HG03097 (cell line): ENCODE measurements around the gene DAPK2.
"Not testable (repeated sequence)": the region's sequence is repeated elsewhere in the genome, so short reads cannot be mapped to it uniquely, and the experiment has no call there.

ENCODE experiments used
- ATAC-seq: cut with Tn5 transposase; IDR thresholded peaks from one replicate; pipeline ENCODE4 v1.9.1; 2021; ENCODE audit not compliant: unreplicated experiment, low FRiP score

DAPK2 gene

DNA sequence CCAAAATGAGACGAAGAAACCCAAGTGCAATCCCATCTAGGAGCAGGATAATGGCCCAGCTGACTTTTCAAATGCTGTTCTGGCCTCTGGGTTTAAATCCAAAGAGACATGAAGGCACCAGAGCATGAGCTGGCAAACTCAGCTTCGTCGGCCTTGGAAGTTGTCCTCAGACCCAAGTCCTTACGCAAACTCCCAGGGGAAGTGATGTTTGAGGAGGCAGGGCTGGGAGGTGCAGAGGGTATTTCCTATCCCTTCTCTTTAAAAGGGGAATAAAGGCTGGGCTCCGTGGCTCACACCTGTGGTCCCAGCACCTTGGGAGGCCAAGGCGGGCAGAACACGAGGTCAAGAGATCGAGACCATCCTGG lies 143.6 kb downstream of the DAPK2 start:
- no peak for ATAC-seq

DNA sequence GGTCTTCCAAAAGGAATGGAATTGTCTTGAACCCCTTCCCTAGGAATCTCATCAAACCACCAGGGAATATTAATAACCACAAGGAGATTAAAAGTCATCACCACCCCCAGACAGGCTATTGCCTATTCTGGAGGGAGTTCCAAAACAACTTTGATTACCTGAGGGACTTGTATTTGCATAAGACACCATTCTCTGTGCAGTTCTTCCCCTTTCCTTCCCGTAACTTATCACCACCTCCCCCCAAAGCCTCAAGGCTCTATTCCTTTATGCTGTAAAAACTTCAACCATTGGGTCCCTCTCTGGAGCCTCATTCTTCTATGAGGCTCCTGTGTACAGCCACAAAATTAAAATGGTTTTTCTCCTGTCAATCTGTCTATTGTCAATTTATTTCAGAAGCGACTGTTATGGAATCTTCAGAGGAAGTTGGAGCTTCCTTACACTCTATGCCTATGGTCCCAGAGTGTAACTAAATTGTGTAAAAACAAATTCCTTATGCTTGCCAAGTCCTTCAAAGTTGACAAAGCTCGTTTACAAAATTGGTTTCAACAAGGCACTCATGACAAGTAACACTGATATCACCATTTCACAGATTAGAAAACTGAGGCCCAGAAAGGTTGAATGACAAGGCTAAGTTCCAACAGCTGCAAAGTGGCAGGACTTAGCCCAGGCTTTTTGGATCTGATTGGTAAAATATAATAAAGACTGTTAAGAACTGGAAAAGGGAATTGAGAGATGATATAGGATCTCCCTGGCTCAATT lies 144.2 kb downstream of the DAPK2 start:
- no peak for ATAC-seq

DNA sequence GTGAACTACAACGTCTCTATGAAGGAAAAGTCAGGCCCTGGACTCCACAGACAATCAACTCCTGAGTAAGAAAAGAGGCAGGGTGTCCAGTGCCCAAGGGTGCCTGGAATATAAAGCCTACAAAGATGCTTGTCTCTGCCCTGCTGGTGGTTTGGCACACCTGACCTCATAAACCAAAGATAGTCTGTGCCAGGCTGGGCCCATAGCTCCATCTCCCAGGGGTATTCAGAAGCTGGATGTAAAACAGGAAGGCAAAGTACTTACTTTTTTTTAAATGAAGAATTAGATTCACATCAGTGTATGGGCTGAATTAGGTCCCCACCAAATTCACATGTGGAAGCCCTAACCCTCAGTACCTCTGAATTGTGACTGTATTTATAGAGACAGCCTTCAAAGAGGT lies 146.0 kb downstream of the DAPK2 start:
- no peak for ATAC-seq

DNA sequence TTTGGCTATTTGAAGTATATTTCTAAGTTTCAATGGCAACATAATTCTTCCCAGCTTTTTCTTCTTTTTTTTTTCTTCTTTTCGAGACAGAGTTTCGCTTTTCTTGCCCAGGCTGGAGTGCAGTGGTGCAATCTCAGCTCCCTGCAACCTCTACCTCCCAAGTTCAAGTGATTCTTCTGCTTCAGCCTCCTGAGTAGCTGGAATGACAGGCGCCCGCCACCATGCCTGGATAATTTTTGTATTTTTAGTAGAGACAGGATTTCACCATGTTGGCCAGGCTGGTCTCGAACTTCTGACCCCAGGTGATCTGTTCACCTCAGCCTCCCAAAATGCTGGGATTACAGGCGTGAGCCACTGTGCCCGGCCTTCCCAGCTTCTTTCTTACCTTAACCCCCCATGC lies 146.7 kb downstream of the DAPK2 start:
- not testable (repeated sequence) for ATAC-seq

DNA sequence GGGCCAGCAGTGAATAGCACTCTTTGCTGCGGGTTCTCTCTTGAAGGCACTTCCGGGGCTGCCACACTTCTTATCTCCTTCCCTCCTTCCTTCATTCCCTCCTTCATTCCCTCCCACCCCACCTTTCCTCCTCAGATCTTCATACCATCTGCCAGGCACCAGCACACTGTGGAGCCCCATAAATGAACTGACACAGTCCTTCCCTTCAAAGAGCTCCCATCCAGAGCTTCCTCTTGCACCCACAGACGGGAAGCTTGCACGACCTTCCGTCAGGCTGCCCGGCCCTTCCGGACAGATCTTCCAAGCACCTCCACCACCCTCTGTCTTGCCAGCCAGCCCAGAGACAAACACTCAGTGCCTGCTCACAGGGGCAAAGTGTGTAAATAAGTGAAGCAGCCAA lies 147.1 kb downstream of the DAPK2 start:
- ATAC-seq, result no peak

DNA sequence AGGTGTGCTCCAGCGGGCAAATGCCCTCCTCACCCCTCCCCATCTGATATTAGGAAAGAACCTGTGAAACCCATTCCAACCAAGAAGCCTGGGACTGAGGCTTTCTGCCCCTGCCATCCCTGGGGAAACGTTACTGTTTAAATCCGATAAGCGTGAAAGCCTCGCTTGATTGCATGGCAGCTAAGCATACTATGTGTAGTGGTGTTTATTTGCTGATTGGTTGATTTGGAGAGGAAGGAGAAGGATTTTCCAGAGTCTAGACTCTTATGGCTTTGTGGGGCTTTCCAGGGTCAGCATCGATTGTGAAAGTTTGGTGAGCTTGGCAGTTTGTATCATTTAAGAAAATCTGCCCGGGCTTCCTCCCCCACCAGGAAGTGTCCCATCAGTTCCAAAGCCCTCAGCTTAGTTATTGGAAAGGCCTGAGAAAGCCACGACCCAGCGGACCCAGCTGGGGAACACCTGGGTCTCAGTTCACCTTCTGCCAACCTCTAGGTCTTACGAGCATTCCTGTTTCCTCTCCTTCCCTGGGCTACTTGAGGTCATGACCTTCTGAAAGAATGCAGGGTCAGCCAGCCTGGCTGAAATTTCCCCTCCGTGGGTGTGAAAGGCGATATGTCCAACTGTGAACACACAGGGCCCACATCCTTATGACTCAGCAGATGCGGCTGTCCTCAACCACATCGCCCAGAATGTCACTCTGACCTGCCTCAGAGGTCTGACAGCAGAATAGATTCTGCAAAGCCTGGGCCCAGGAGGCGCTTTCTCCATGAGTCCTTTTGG lies 149.8 kb downstream of the DAPK2 start:
- peak; percentile 48 for ATAC-seq

DNA sequence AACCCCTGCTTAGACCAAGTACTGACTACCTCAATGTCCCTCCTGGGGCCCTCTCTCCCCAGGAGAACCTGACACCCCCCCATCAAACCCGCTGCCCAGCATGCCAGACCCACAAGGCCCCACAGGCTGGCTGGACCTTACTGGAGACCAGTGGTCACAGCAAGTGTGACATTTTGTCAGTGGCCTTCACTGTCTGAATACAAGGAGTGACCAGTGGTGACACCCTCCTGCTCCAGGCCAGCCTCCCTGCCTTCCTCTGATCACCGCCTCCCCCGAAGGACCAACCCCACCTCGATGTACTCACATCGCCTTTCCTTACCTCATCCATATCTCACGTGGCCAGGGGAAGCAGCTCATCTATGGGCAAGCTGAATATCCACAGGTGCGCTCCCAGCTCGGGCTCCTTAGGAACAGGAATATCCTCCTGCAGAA lies 150.5 kb downstream of the DAPK2 start:
- no peak for ATAC-seq

DNA sequence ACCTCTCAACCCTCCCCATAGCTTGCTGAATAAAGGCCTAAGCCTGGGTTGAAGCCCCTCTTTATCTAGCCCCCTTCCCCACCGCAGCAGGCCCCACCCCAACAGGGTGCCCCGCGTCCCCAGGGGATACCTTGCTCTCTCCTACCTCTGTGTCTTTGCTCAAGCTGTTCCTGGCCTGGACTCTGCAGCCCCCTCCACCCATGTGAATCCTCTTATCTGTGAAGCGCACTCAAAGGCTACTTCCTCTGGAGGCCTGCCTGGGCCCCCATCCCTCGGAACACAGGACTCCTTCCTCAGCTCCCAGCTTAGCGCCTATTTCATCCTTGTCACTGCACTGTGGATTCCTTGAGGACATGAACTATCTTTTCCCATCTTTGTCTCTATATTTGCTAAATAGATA lies 151.1 kb downstream of the DAPK2 start:
- ATAC-seq, result no peak

DNA sequence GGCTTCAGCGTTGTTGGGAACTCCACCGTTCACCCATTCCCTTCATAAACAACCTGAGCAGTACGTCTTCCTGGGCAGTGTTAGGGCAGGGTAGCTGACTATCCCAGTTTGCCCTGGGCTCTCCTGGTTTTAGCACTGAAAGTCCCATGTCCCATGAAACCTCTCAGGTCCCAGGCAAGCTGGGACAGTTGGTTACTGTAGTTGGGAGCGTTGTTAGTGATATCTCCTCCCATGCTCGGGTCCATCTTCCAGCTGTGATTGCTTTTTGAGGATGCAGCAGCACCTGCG lies 151.7 kb downstream of the DAPK2 start:
- ATAC-seq, result no peak

DNA sequence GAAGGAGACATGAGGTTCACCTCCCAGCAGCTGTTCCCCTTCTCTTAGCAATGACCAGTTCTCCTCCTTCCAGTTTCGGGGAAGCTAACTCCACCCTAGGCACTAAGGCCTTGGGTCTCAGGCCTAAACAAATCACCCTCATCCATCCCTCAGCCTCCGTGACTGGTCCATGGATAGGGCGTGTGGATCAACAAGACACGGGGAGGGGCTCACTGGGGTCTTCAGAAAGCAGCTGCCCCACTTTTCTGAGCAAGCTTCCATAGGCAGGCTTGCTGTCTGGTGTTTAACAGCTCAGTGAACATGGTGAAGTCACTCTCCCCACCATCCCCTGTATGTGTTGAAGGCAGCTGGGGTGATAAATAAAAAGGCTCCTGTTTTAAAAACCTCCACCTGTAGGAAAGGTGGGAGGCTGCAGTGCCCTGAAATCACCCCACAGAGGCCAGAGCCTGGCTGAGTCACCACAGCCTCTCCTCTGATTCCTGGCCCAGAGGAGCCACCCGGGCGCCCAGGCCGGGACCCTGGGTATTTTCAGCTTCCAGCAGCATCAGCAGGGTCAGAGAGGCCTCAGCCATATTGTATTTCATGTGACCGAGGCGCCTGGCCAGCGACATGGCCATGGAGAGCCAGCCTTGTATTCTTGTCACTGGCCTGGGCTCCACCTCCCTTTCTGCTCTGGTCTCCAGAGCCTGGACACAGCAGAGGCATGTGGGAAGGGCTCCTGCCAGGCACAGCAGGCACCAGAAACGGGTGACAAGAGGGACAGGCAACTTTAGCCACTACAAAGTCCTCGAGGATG lies 152.2 kb downstream of the DAPK2 start:
- no peak for ATAC-seq

DNA sequence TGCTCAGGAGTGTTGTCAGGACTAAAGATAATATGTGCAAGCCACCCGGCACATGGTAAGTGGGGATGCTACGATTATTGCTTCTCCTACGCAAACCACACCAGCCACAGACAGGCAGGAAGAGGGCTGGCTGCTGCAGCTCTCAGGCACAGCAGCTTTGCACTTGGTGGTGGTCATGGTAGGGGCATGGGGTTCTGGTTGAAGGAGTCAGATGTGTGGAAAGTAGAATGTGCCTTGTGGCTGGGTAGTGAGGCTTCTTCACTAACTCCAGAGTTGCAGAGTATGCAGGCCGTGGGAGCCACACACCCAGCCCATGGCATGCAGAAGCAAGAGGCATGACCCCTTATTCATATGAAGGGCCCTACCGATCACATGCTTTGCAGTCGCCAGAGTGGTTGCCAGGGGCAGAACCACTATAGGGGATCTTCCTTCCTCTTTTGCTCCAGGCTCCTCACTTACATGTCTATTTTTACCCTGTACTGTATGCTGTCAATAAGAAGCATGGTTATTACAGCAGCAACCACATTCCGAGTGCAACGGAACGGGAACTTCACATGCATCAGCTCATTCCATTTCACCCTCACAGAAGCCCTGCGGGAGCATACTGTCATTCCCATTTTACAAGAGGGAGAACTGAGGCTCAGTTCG lies 153.4 kb downstream of the DAPK2 start:
- no peak for ATAC-seq

DNA sequence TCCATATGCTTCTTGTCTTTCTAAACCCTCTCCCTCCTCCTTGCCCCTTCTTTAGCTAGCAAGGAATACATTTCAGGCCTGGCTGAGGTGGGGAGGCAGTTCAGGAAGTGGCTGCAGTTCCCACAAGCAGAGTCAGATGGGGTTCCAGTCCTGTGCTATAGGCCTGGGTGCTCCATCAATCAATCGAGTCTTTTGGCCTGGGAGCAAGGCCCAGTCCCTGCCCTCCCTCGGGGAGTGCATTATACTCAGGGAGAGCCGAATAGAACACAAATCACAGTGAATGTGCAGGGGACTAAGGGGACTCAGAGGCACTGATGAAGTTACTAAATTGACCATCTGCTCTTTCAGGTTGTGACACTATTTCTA lies 154.5 kb downstream of the DAPK2 start:
- no peak for ATAC-seq

DNA sequence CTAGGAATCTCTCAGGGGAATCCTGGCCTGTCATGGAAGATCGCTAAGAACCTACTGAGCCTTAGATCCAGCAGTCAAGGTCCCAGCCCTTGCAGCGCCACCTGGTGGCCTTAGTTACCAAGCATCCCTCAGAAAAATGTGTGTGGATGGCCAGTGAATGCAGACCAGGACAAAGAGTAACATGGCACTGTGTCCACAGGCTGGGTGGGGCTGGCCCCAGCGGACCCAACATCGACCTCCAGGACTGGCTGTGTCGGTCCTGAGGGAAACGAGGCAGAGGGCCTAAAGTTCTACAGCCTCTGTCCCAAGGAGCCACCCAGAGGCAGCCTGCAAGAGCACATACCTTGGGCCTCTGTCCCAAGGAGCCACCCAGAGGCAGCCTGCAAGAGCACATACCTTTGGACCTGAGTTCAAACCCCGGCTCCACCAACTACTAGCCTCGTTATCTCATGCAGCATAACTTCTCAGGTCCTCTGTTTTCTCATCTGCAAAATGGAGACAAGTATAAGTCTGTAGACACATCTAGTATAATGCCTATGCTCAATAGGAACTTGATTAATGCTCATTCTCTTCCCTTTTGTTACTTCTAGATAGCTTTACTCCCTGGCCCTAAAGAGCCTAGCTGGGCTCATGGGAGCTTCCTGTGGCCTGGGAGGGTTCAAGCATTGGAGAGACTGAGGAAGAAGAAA lies 155.1 kb downstream of the DAPK2 start:
- ATAC-seq, result no peak

DNA sequence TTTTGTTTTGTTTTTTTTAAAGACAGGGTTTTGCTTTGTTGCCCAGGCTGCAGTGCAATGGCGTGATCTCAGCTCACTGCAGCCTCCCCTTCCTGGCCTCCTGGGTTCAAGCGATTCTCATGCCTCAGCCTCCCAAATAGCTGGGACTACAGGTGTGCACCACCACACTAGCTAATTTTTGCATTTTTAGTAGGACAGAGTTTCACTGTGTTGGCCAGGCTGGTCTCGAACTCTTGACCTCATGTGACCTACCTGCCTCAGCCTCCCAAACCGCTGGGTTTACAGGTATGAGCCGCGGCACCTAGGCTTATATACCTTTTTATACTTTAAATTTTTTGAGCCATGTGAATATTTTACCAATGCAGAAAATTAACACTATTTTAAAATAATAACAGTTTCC lies 155.7 kb downstream of the DAPK2 start:
- no peak for ATAC-seq

DNA sequence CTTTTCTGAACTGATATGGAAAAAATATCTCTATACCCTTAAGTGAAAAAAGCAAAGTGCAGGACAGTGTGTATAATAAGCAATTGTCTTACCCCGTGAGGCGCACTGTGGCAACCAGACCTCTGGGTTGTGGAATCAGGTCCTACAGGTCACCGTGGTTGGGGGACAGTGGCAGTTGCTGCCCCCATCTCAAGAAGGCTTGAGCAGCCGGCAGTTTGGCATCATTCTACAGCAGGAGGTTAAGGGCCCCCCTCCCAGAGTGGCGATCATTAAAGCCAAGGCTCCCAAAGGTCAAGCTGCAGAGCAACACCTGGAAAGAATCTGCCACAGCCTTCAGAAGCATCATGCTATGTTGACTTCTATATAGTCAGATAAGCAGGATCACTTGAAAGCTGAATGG lies 156.5 kb downstream of the DAPK2 start:
- no peak for ATAC-seq

DNA sequence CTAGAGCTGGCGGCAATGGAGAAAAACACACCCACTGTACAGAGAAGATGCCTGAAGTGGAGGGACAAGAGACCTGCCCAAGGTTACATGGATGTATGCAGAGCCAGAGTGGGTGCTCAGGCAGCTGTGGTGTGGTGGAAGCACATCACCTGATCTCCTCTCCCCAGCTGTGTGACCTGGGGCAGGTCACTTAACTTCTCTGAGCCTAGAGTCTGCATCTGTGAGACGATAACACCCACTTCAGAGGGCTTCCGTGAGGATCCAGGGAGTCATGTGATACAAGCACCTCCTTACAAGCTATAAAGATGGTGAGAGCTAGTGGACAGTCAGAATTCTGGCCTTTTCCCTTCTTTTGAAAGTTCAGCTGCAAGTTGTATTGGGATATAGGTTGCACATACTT lies 157.5 kb downstream of the DAPK2 start:
- no peak for ATAC-seq

DNA sequence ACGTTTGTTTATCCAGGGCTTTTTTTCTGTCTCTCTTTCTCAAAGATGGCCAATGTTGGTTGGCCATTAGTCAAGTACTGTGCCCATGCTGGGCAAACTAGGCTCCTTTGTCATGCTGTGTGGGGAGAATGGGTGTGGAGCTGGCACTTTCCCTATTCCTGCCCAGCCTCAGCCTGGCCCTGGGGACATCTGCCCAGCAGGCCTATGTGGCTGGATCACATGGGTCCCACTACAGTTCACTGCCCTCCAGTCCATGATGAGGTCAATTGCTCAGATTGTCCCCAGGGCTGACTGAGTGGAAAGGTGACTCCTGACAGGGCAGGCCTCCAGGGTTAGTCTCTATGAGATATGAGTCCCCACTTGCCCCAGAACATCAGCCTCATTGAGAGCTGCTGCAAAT lies 158.1 kb downstream of the DAPK2 start:
- no peak for ATAC-seq

DNA sequence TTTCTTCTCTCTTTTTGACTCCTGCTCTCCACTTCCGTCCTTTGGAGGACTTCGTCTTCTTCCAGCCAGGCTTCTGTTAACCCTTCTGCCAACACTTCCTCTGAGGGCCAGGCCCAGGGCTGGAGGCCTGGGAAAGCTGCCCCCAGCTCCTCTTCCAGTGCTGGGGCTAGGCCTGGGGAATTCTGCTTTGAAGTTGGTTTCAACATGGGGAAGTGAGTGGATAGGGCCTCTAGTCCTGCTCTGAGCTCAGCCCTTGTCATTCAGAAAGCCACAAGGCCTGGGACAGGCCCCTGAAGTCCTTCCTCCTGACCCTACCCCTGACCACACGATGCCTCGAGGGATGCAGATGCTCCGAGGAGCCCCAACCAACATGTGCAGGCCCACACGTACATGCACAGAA lies 158.7 kb downstream of the DAPK2 start:
- no peak for ATAC-seq

DNA sequence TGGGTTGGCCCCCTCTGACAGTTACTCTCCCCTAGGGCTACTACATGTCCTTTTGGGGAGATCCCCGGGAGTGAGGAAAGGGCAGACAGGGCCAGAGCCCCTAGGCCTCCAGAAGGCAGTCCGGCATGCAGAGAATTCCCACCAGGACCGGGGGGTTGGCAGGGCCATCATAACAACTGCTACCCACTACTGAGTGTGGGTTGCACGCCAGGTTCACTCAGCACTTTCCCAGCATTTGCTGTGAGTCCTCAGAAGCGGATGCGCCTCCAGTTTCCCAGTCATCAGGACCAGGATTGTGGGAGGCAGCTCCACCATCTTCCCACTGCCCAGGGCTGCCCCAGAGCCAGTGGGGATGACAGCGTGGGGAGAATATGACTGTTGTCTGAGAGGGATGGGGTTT lies 161.3 kb downstream of the DAPK2 start:
- ATAC-seq, result no peak

DNA sequence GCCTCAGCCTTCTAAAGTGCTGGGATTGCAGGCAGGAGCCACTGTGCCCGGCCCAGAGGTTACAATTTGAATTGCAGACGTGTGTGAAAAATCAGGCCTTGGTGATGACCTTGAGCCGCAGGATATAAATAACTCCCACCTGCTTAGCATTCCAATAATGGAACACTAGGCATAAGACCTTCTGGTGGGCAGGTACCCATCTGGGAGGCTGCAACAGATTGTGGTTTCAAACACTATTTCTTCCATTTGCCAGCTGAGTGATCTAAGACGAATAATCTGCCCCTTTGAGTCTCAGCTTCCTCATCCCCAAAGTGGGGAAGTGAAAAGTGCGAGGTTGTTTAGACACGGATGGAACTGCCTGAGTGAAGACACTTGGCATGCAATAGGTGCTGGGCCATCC lies 164.9 kb downstream of the DAPK2 start:
- no peak for ATAC-seq

DNA sequence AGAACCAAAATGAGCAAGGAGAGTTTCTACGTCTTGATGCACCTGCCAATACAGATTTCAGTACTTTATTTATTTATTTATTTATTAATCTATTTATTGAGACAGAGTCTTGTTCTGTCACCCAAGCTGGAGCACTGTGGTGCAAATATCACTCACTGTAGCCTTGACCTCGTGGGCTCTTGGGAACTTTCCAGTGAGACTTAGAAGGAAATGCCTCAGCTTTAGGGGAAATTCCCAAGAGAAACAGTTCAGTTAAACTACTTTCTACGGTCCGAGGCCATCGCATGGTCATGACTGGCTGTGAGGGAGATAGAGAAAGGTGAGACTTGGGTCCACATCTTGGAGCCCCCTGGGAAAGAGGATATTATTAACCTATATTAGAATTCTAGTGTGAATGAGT lies 165.5 kb downstream of the DAPK2 start:
- no peak for ATAC-seq
